Tibial nerve (tissue), 4 donors: ENCODE results near the gene CLPTM1. TPM values are rescaled to one million over a fixed set of nuclear protein-coding genes. Genes with fewer than 3 reads are reported as not detected.
A peak's percentile ranks its signal among the peaks of the same experiment; 100 is the strongest.

Source experiments
- DNase-seq, 2 donors: peaks; one replicate each; pipeline ENCODE4 v3.0.0-alpha.2; 2019; ENCODE audit warnings: low spot score in 2 of 2
- H3K27ac ChIP-seq, 4 donors: fragments of 200-600 bp; sonication (generic) in 3 of 4; one replicate each; pipeline ENCODE4 v1.5.1; 2017 to 2019; ENCODE audit warnings: mild to moderate bottlenecking in 1 of 4
- H3K27me3 ChIP-seq, 2 donors: fragments of 200-600 bp; sonication (generic) in 1 of 2; one replicate each; pipeline versions ENCODE4 v1.5.1 to v1.6.0; 2017 to 2019
- H3K36me3 ChIP-seq, 3 donors: fragments of 200-600 bp; sonication (generic); one replicate each; pipeline ENCODE4 v1.5.1; 2018 to 2019
- H3K4me1 ChIP-seq, 4 donors: fragments of 200-600 bp; sonication (generic) in 3 of 4; one replicate each; pipeline ENCODE4 v1.5.1; 2017 to 2019
- H3K4me3 ChIP-seq, 4 donors: fragments of 200-600 bp; sonication (generic) in 3 of 4; one replicate each; pipeline ENCODE4 v1.5.1; 2017 to 2019; ENCODE audit warnings: mild to moderate bottlenecking in 1 of 4, moderate library complexity in 1 of 4
- H3K9me3 ChIP-seq, 4 donors: fragments of 200-600 bp; sonication (generic) in 3 of 4; one replicate each; pipeline ENCODE4 v1.5.1; 2017 to 2019
- CTCF ChIP-seq, 5 experiments: fragments of 200-600 bp in 3 of 5; fragments of 450-650 bp in 2 of 5; sonication (generic) in 3 of 5; IDR thresholded peaks; one replicate each; pipeline ENCODE4 v1.5.1; 2016 to 2019; ENCODE audit warnings: antibody characterized with exemption in 5 of 5, mild to moderate bottlenecking in 3 of 5, moderate library complexity in 2 of 5
- EP300 ChIP-seq, 2 donors: sonication (generic); formaldehyde crosslinking; IDR thresholded peaks; one replicate each; pipeline ENCODE4 v1.6.1; 2017; ENCODE audit warnings: antibody characterized with exemption in 2 of 2, mild to moderate bottlenecking in 1 of 2
- POLR2A ChIP-seq, 2 donors: fragments of 450-650 bp; IDR thresholded peaks; one replicate each; pipeline ENCODE4 v1.6.1; 2017; ENCODE audit warnings: antibody characterized with exemption in 2 of 2, mild to moderate bottlenecking in 2 of 2, moderate library complexity in 2 of 2
- WGBS, 2 donors: methylation state at CpG; one replicate each; pipeline ENCODE4 v1.1.5; 2018; 5-methylcytosine and 5-hydroxymethylcytosine counted together
- total RNA-seq, 4 donors: library from RNA; depleted of rRNA; stranded (reverse); fragments of >200 nt; gene quantifications; one replicate each; pipeline ENCODE4 v1.1.0, GENCODE V29; 2016

CLPTM1 gene
- 10 to 100 TPM; 52.3 to 89.4 (median 74.5) TPM for total RNA-seq

- peak; percentile 93 to 94 for DNase-seq
- TF ChIP-seq EP300 (IDR thresholded peaks at IDR 0.05): peak; percentile 86 to 98
- TF ChIP-seq CTCF (IDR thresholded peaks at IDR 0.05): peak in 2 of 5 experiments; percentile 74 to 78
- TF ChIP-seq POLR2A (IDR thresholded peaks at IDR 0.05): peak in 1 of 2 donors; percentile 83
- Histone ChIP-seq H3K9me3 (no peaks in the 10 kb centered on the region), H3K27me3 (no peaks in the 10 kb centered on the region), H3K4me1 (peaks cover 0 to 78% (median 32%) of the 10 kb centered on the region in 4 donors), H3K4me3 (peak within 1 kb of the TSS; percentile 64 to 100 (median 72)), H3K27ac (peak within 1 kb of the TSS; percentile 80 to 97 (median 88)), H3K36me3 (peaks cover 0 to 9% (median 0%) of the 10 kb centered on the region in 3 donors)
- 1 to 2% methylated on average over 35 to 64 of the region's 65 CpGs for WGBS, 2 donors
These were observed at the start of gene CLPTM1 for GRCh38 chr19:44954649-44955504. TSS of gene CLPTM1 (plus strand) at chr19:44955380. CDS start at chr19:44955396, 16 bp downstream.

- Histone ChIP-seq H3K4me3 (peak within 1 kb of the TSS in 3 of 4 donors; percentile 18 to 29 (median 22)), H3K27me3 (peaks cover 0 to 24% of the 10 kb centered on the region in 2 donors), H3K4me1 (peaks cover 0 to 33% (median 8%) of the 10 kb centered on the region in 4 donors), H3K27ac (peak within 1 kb of the TSS in 1 of 4 donors; percentile 4), H3K36me3 (peaks cover 0 to 29% (median 7%) of the 10 kb centered on the region in 3 donors), H3K9me3 (no peaks in the 10 kb centered on the region)
- DNase-seq: no peak
- no peak for TF ChIP-seq CTCF (IDR thresholded peaks at IDR 0.05)
- no peak for TF ChIP-seq POLR2A (IDR thresholded peaks at IDR 0.05)
- no peak for TF ChIP-seq EP300 (IDR thresholded peaks at IDR 0.05)
- 2 to 3% methylated on average over 18 to 19 of the region's 20 CpGs for WGBS, 2 donors
These were observed 49.6 kb upstream of the CLPTM1 start, which contains the start of gene APOE for GRCh38 chr19:44905437-44906160. TSS of gene APOE (plus strand) at chr19:44905796. CDS start at chr19:44906625, 829 bp downstream.

GRCh38 chr19:44907613-44908012 lies 47.6 kb upstream of the CLPTM1 start:
- Histone ChIP-seq H3K9me3 (no peaks in the 10 kb centered on the region), H3K27ac (no peak overlapping the region), H3K36me3 (peaks cover 0 to 9% (median 0%) of the 10 kb centered on the region in 3 donors), H3K4me3 (no peak overlapping the region), H3K4me1 (peaks cover 0 to 49% (median 21%) of the 10 kb centered on the region in 4 donors), H3K27me3 (peaks cover 0 to 24% of the 10 kb centered on the region in 2 donors)
- no peak for DNase-seq
- TF ChIP-seq CTCF (IDR thresholded peaks at IDR 0.05) (no peak), EP300 (IDR thresholded peaks at IDR 0.05) (no peak), POLR2A (IDR thresholded peaks at IDR 0.05) (no peak)
- 91% methylated on average over 12 of the region's 12 CpGs for WGBS, 2 donors

- H3K27ac ChIP-seq: no peak overlapping the region
- no peak overlapping the region for H3K4me3 ChIP-seq
- TF ChIP-seq CTCF (IDR thresholded peaks at IDR 0.05): no peak
- no peak for TF ChIP-seq POLR2A (IDR thresholded peaks at IDR 0.05)
- no peak for TF ChIP-seq EP300 (IDR thresholded peaks at IDR 0.05)
- peaks cover 0 to 3% (median 0%) of the 10 kb centered on the region in 3 donors for H3K36me3 ChIP-seq
- DNase-seq: no peak
- H3K9me3 ChIP-seq: no peaks in the 10 kb centered on the region
- H3K27me3 ChIP-seq: peaks cover 0 to 24% of the 10 kb centered on the region in 2 donors
- peaks cover 0 to 55% (median 23%) of the 10 kb centered on the region in 4 donors for H3K4me1 ChIP-seq
- 94 to 95% methylated on average over 46 of the region's 46 CpGs for WGBS, 2 donors
These were observed 46.9 kb upstream of the CLPTM1 start for GRCh38 chr19:44908074-44908835.
